HL-60 (cell line): ENCODE measurements around the gene KIAA1217.

Experiments used
- DNase-seq, 2 experiments: peaks; one replicate each; pipeline ENCODE4 v3.0.0-alpha.2; 2010 to 2020; ENCODE audit warnings: low read depth in 1 of 2, low spot score in 1 of 2
- H3K27ac ChIP-seq: fragments of 250-450 bp; sonication (Bioruptor Pico); replicated peaks from 2 replicates; pipeline ENCODE4 v1.5.1; 2020; ENCODE audit warnings: mild to moderate bottlenecking, moderate library complexity
- H3K27me3 ChIP-seq: fragments of 250-450 bp; sonication (Bioruptor Pico); 2 replicates; pipeline ENCODE4 v1.5.1; 2021; ENCODE audit warnings: mild to moderate bottlenecking, moderate library complexity; ENCODE audit not compliant: insufficient read depth, poor library complexity, severe bottlenecking
- H3K4me3 ChIP-seq: replicated peaks from 2 replicates; pipeline ENCODE4 v1.5.1; 2011; ENCODE audit warnings: mild to moderate bottlenecking, control low read depth, low read length; ENCODE audit not compliant: insufficient read depth
- CTCF ChIP-seq: IDR thresholded peaks from one replicate; pipeline ENCODE4 v1.5.1; 2011; ENCODE audit warnings: low read length, control low read depth, inconsistent platforms; ENCODE audit not compliant: insufficient read depth
- GABPA ChIP-seq: IDR thresholded peaks from 2 replicates; pipeline ENCODE4 v1.6.1; 2012; ENCODE audit warnings: low read depth
- POLR2AphosphoS5 ChIP-seq: IDR thresholded peaks from 2 replicates; pipeline ENCODE4 v1.6.1; 2012; ENCODE audit warnings: low read depth
- REST ChIP-seq: IDR thresholded peaks from 2 replicates; pipeline ENCODE4 v1.6.1; 2012; ENCODE audit warnings: low read depth; ENCODE audit not compliant: insufficient replicate concordance
- SPI1 ChIP-seq: IDR thresholded peaks from 2 replicates; pipeline ENCODE4 v1.6.1; 2012; ENCODE audit warnings: low read depth, mild to moderate bottlenecking, borderline replicate concordance

Gene KIAA1217

GRCh38 chr10:24351961-24352360 lies 143.0 kb downstream of the KIAA1217 start:
- no peak overlapping the region for H3K4me3 ChIP-seq
- TF ChIP-seq REST = no peak
- TF ChIP-seq CTCF = no peak
- TF ChIP-seq GABPA = no peak
- no peak for TF ChIP-seq POLR2AphosphoS5
- TF ChIP-seq SPI1 = no peak
- H3K27ac ChIP-seq = no peak overlapping the region
- no peaks in the 10 kb centered on the region for H3K27me3 ChIP-seq
- DNase-seq = no peak

GRCh38 chr10:24352399-24352798 lies 143.5 kb downstream of the KIAA1217 start:
- no peak overlapping the region for H3K4me3 ChIP-seq
- TF ChIP-seq CTCF (no peak), REST (no peak), SPI1 (no peak), GABPA (no peak), POLR2AphosphoS5 (no peak)
- no peak for DNase-seq

GRCh38 chr10:24353319-24353718 lies 144.4 kb downstream of the KIAA1217 start:
- Histone ChIP-seq H3K27me3 (no peaks in the 10 kb centered on the region), H3K27ac (no peak overlapping the region), H3K4me3 (no peak overlapping the region)
- no peak for DNase-seq
- no peak for TF ChIP-seq REST
- TF ChIP-seq GABPA = no peak

More at GRCh38 chr10:24352399-24352798, 143.5 kb downstream of the KIAA1217 start:
- H3K27me3 ChIP-seq = no peaks in the 10 kb centered on the region
- H3K27ac ChIP-seq = no peak overlapping the region
